Peyer's patch (tissue), 4 donors: ENCODE data around the gene RABIF. TPM values are rescaled to one million over a fixed set of nuclear protein-coding genes. Genes with fewer than 3 reads are reported as not detected.
"Not testable (repeated sequence)": the region's sequence is repeated elsewhere in the genome, so short reads cannot be mapped to it uniquely, and the experiment has no call there.

Experiments
- DNase-seq, 3 donors: peaks; one replicate each; pipeline ENCODE4 v3.0.0-alpha.2; 2017 to 2019
- H3K27ac ChIP-seq, 4 donors: fragments of 200-600 bp; sonication (generic); one replicate each; pipeline ENCODE4 v1.5.1; 2016 to 2019
- H3K27me3 ChIP-seq, 2 donors: fragments of 200-600 bp; sonication (generic); one replicate each; pipeline ENCODE4 v1.5.1; 2019
- H3K36me3 ChIP-seq, 3 donors: fragments of 200-600 bp; sonication (generic); one replicate each; pipeline ENCODE4 v1.5.1; 2016 to 2019
- H3K4me1 ChIP-seq, 4 donors: fragments of 200-600 bp; sonication (generic); one replicate each; pipeline ENCODE4 v1.5.1; 2016 to 2019
- H3K4me3 ChIP-seq, 4 donors: fragments of 200-600 bp; sonication (generic); 1 replicate in 3 of 4; 2 replicates in 1 of 4; pipeline ENCODE4 v1.5.1; 2016 to 2019; ENCODE audit warnings: mild to moderate bottlenecking in 1 of 4
- H3K9me3 ChIP-seq, 4 donors: fragments of 200-600 bp; sonication (generic); one replicate each; pipeline ENCODE4 v1.5.1; 2016 to 2019; ENCODE audit warnings: mild to moderate bottlenecking in 1 of 4
- POLR2A ChIP-seq, 2 donors: fragments of 450-650 bp; IDR thresholded peaks; one replicate each; pipeline ENCODE4 v1.5.1; 2017; ENCODE audit warnings: antibody characterized with exemption in 2 of 2, mild to moderate bottlenecking in 2 of 2, moderate library complexity in 2 of 2
- total RNA-seq, 4 donors: library from RNA; depleted of rRNA; stranded (reverse); fragments of >200 nt; gene quantifications; one replicate each; pipeline ENCODE4 v1.1.0, GENCODE V29; 2016
- TF ChIP-seq, protein P1 (sequence below), 6 experiments: fragments of 450-650 bp in 4 of 6; fragments of 200-600 bp in 2 of 6; sonication (generic) in 1 of 6; IDR thresholded peaks; one replicate each; pipeline ENCODE4 v1.5.1; 2017 to 2019; ENCODE audit warnings: antibody characterized with exemption in 6 of 6, mild to moderate bottlenecking in 3 of 6, moderate library complexity in 1 of 6

Gene RABIF
- total RNA-seq, 4 donors from 2014 or later, result 5.8 to 13.0 (median 8.0) TPM

DNA sequence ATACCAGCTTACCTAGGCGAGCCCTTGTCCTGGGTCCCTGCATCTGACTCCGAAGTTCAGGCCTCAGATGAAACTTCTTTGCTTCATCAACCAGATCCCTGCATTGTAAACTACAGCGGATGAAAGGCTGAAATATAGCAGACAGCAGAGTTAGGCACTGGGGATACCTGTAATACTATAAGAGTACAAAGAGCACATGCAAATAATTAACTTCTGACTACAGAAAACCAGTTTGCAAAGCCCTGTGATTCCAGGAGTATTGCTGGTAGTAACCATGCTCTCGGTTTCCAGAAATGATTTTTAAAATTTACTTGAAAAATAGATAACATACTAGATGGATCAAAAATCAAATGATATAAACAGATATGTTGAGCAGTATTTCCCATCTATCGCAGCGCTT lies 20.0 kb upstream of the RABIF start:
- no peaks in the 10 kb centered on the region for H3K27me3 ChIP-seq
- H3K4me3 ChIP-seq, result no peak overlapping the region
- H3K9me3 ChIP-seq, result no peaks in the 10 kb centered on the region
- no peak overlapping the region for H3K27ac ChIP-seq
- DNase-seq, result no peak
- TF ChIP-seq POLR2A (IDR thresholded peaks at IDR 0.05), result no peak
- TF ChIP-seq, protein P1, sequence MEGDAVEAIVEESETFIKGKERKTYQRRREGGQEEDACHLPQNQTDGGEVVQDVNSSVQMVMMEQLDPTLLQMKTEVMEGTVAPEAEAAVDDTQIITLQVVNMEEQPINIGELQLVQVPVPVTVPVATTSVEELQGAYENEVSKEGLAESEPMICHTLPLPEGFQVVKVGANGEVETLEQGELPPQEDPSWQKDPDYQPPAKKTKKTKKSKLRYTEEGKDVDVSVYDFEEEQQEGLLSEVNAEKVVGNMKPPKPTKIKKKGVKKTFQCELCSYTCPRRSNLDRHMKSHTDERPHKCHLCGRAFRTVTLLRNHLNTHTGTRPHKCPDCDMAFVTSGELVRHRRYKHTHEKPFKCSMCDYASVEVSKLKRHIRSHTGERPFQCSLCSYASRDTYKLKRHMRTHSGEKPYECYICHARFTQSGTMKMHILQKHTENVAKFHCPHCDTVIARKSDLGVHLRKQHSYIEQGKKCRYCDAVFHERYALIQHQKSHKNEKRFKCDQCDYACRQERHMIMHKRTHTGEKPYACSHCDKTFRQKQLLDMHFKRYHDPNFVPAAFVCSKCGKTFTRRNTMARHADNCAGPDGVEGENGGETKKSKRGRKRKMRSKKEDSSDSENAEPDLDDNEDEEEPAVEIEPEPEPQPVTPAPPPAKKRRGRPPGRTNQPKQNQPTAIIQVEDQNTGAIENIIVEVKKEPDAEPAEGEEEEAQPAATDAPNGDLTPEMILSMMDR (IDR thresholded peaks at IDR 0.05), result no peak
- no peaks in the 10 kb centered on the region for H3K4me1 ChIP-seq
- H3K36me3 ChIP-seq, result peaks cover 0 to 93% (median 0%) of the 10 kb centered on the region in 3 donors

- Histone ChIP-seq H3K27ac (no peak overlapping the region), H3K4me1 (no peaks in the 10 kb centered on the region), H3K9me3 (no peaks in the 10 kb centered on the region), H3K36me3 (peaks cover 0 to 76% (median 0%) of the 10 kb centered on the region in 3 donors), H3K4me3 (no peak overlapping the region), H3K27me3 (no peaks in the 10 kb centered on the region)
- no peak for DNase-seq
- TF ChIP-seq POLR2A (IDR thresholded peaks at IDR 0.05), result no peak
- TF ChIP-seq, protein P1 (IDR thresholded peaks at IDR 0.05), result no peak
Measured at GRCh38 chr1:202905331-202905730, 16.4 kb upstream of the RABIF start.

GRCh38 chr1:202903808-202904207 lies 14.9 kb upstream of the RABIF start:
- not testable (repeated sequence) for H3K9me3 ChIP-seq, H3K4me3 ChIP-seq, H3K27me3 ChIP-seq, H3K27ac ChIP-seq, DNase-seq, H3K4me1 ChIP-seq
- H3K36me3 ChIP-seq, result peaks cover 0 to 74% (median 0%) of the 10 kb centered on the region in 3 donors

DNA sequence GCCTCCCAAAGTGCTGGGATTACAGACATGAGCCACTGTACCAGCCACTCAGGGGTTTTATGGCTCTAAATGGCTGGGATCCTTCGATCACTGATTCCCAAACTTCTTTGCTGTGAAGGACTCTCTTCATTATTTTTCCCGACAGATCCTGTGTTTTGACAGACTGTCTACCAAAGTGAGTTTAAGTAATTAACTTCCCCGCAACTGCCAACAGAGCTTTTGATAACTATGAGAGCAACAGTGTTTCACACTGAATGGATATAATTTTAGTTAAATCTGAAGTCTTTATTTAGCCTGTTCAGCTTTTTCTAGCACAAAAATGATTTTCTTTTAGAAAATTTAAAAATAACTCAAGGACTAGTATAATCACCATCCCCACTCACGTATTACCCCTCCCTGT lies 12.6 kb upstream of the RABIF start:
- Histone ChIP-seq H3K36me3 (peaks cover 0 to 67% (median 0%) of the 10 kb centered on the region in 3 donors), H3K27me3 (no peaks in the 10 kb centered on the region), H3K4me1 (no peaks in the 10 kb centered on the region), H3K9me3 (no peaks in the 10 kb centered on the region), H3K4me3 (no peak overlapping the region), H3K27ac (no peak overlapping the region)
- DNase-seq, result no peak
- no peak for TF ChIP-seq POLR2A (IDR thresholded peaks at IDR 0.05)
- TF ChIP-seq, protein P1 (IDR thresholded peaks at IDR 0.05), result no peak

GRCh38 chr1:202892501-202892900 lies 3.6 kb upstream of the RABIF start:
- TF ChIP-seq, protein P1 (IDR thresholded peaks at IDR 0.05), result no peak
- TF ChIP-seq POLR2A (IDR thresholded peaks at IDR 0.05), result no peak
- peaks cover 0 to 59% (median 0%) of the 10 kb centered on the region in 3 donors for H3K36me3 ChIP-seq

GRCh38 chr1:202890392-202890791 lies 1.4 kb upstream of the RABIF start:
- TF ChIP-seq, protein P1 (IDR thresholded peaks at IDR 0.05), result no peak
- TF ChIP-seq POLR2A (IDR thresholded peaks at IDR 0.05), result no peak
- Histone ChIP-seq H3K27me3 (no peaks in the 10 kb centered on the region), H3K9me3 (no peaks in the 10 kb centered on the region), H3K4me1 (peaks cover 0 to 8% (median 0%) of the 10 kb centered on the region in 4 donors), H3K36me3 (peaks cover 0 to 40% (median 0%) of the 10 kb centered on the region in 3 donors), H3K4me3 (no peak overlapping the region), H3K27ac (no peak overlapping the region)
- DNase-seq, result no peak

More at GRCh38 chr1:202892501-202892900, 3.6 kb upstream of the RABIF start:
- Histone ChIP-seq H3K9me3 (no peaks in the 10 kb centered on the region), H3K27ac (no peak overlapping the region), H3K4me1 (peaks cover 0 to 4% (median 0%) of the 10 kb centered on the region in 4 donors), H3K4me3 (no peak overlapping the region), H3K27me3 (no peaks in the 10 kb centered on the region)
- no peak for DNase-seq
